Stimulated activated CD4-positive, alpha-beta T cell treated with anti-CD3 and anti-CD28 coated beads, TNF-alpha, amount 100 ng/mL, for 48 hours (primary cell): Measurements from ENCODE around the gene SLF2.

ENCODE experiments used
- DNase-seq, 3 donors: peaks; one replicate each; pipeline ENCODE4 v3.0.0-alpha.2; 2020; ENCODE audit warnings: low read depth in 3 of 3

The SLF2 gene

GRCh38 chr10:100980711-100981110, 67.9 kb downstream of the SLF2 start:
- no peak for DNase-seq

GRCh38 chr10:100981178-100981772, 68.5 kb downstream of the SLF2 start:
- no peak for DNase-seq

- no peak for DNase-seq
These were observed 70.4 kb downstream of the SLF2 start for GRCh38 chr10:100982916-100983830.

GRCh38 chr10:100983868-100984671, 71.3 kb downstream of the SLF2 start:
- no peak for DNase-seq

GRCh38 chr10:100984672-100985177, 72.0 kb downstream of the SLF2 start:
- no peak for DNase-seq

GRCh38 chr10:100985336-100985735, 72.6 kb downstream of the SLF2 start:
- DNase-seq: no peak

GRCh38 chr10:100986623-100986951, 73.8 kb downstream of the SLF2 start:
- DNase-seq: no peak

GRCh38 chr10:100986952-100987684, 74.4 kb downstream of the SLF2 start, which contains the start of the genes MRPL43 and TWNK:
MRPL43 (minus strand) TSS chr10:100987497; CDS start chr10:100987443, 54 bp downstream.
TWNK (plus strand) TSS chr10:100987543; CDS start chr10:100988211, 668 bp downstream.
- DNase-seq: peak; percentile 70 to 86 (median 73)

GRCh38 chr10:100987685-100988049, 74.9 kb downstream of the SLF2 start:
- DNase-seq: no peak

GRCh38 chr10:100988166-100988565, 75.4 kb downstream of the SLF2 start:
- DNase-seq: no peak

GRCh38 chr10:100989088-100989487, 76.3 kb downstream of the SLF2 start:
- no peak for DNase-seq

GRCh38 chr10:100993986-100994708, 81.4 kb downstream of the SLF2 start:
- DNase-seq: no peak

GRCh38 chr10:100995181-100995580, 82.4 kb downstream of the SLF2 start:
- DNase-seq: no peak

GRCh38 chr10:100996678-100997359, 84.1 kb downstream of the SLF2 start:
- DNase-seq: no peak

GRCh38 chr10:100997360-100998182, 84.8 kb downstream of the SLF2 start:
- peak; percentile 32 to 78 (median 51) for DNase-seq

- DNase-seq: peak in 2 of 3 donors; percentile 26 to 70
These were observed 85.6 kb downstream of the SLF2 start for GRCh38 chr10:100998183-100998990.

GRCh38 chr10:100998991-100999741, 86.4 kb downstream of the SLF2 start:
- DNase-seq: peak; percentile 47 to 68 (median 50)

GRCh38 chr10:100999742-101000126, 87.0 kb downstream of the SLF2 start, which contains the start of gene LZTS2:
LZTS2 (plus strand) TSS chr10:100999808; CDS start chr10:101002539, 2,731 bp downstream.
- no peak for DNase-seq
